ENCODE data around the gene MAGOH.

GRCh38 chr1:53255031-53255430 lies 16.7 kb upstream of the MAGOH start:
- no peak for TF ChIP-seq CTCF (IDR thresholded peaks at IDR 0.05; ENCODE audit: insufficient read depth, low read depth, low read length)
- TF ChIP-seq EZH2 (IDR thresholded peaks at IDR 0.05; ENCODE audit: insufficient read depth, low read length): no peak

Measured in astrocyte (in vitro differentiated cells and primary cell).